Activated CD8-positive, alpha-beta T cell treated with anti-CD3 and anti-CD28 coated beads for 36 hours (primary cell): ENCODE data around the gene PSIP1. TPM values are rescaled to one million over a fixed set of nuclear protein-coding genes. Genes with fewer than 3 reads are reported as not detected.

Experiments used
- ATAC-seq: fragments of 200-7000 bp; cut with Tn5 transposase; one replicate; pipeline ENCODE4 v1.10.0; 2021; ENCODE audit warnings: mild to moderate bottlenecking, moderate library complexity
- CTCF ChIA-PET: fragments of 350-600 bp; sonication (Branson Sonifier 250); formaldehyde crosslinking; loops from one replicate; lab custom pipeline; 2021; ENCODE audit warnings: antibody characterized with exemption; lab: Charles Lee
- POLR2A ChIA-PET: fragments of 350-600 bp; sonication (Branson Sonifier 250); formaldehyde crosslinking; loops from one replicate; lab custom pipeline; 2021; ENCODE audit warnings: antibody characterized with exemption; lab: Charles Lee
- DNase-seq: peaks from one replicate; pipeline ENCODE4 v3.0.0-alpha.2; 2020
- H3K27ac Mint-ChIP-seq: one replicate; pipeline ENCODE4 v1.8.0; 2021; ENCODE audit warnings: mild to moderate bottlenecking, mixed read lengths
- H3K27me3 Mint-ChIP-seq: one replicate; pipeline ENCODE4 v1.8.0; 2021; ENCODE audit warnings: mixed read lengths
- H3K36me3 Mint-ChIP-seq: one replicate; pipeline ENCODE4 v1.8.0; 2021; ENCODE audit warnings: low read depth, mixed read lengths
- H3K4me1 Mint-ChIP-seq: one replicate; pipeline ENCODE4 v1.8.0; 2021; ENCODE audit warnings: low read depth, mixed read lengths
- H3K4me3 Mint-ChIP-seq: one replicate; pipeline ENCODE4 v1.8.0; 2021; ENCODE audit warnings: mild to moderate bottlenecking, moderate library complexity, mixed read lengths
- H3K9me3 Mint-ChIP-seq: one replicate; pipeline ENCODE4 v1.8.0; 2021; ENCODE audit warnings: mixed read lengths
- CTCF ChIP-seq: fragments of 200-600 bp; IDR thresholded peaks from one replicate; pipeline ENCODE4 v1.8.0; 2022; ENCODE audit warnings: antibody characterized with exemption, mild to moderate bottlenecking
- intact Hi-C: fragments of 100-400 bp; cut with micrococcal nuclease; formaldehyde crosslinking; loops from one replicate; pipeline ENCODE4 v1.10.0; 2022
- total RNA-seq, 2 experiments: library from RNA; stranded (reverse); gene quantifications; one replicate each; pipeline ENCODE4 v1.2.3, GENCODE V29; 2021

PSIP1 gene
- total RNA-seq, 2 experiments from 2014 or later, result 123 to 132 TPM

GRCh38 chr9:15485836-15486666 lies 24.7 kb downstream of the PSIP1 start:
- Mint-ChIP-seq H3K4me1 (peaks cover 35% of the 10 kb centered on the region), H3K27me3 (no peaks in the 10 kb centered on the region), H3K27ac (peak overlapping the region; percentile 75), H3K36me3 (peaks cover 40% of the 10 kb centered on the region), H3K9me3 (no peaks in the 10 kb centered on the region), H3K4me3 (no peak overlapping the region)
- peak; percentile 65 for ATAC-seq
- peak; percentile 68 for TF ChIP-seq CTCF
- POLR2A ChIA-PET, result no interaction called here
- CTCF ChIA-PET, result interaction anchor here (1.0 kb wide), 1 partner anchor 9 kb away, joined by 3 read pairs; no protein-coding TSS in a partner anchor
- intact Hi-C loops, result no loop called here
- no peak for DNase-seq

- peaks cover 34% of the 10 kb centered on the region for H3K4me1 Mint-ChIP-seq
- no peak overlapping the region for H3K27ac Mint-ChIP-seq
- DNase-seq (no peak), ATAC-seq (no peak)
- CTCF ChIA-PET, result no interaction called here
- intact Hi-C loops, result no loop called here
- TF ChIP-seq CTCF, result no peak
- H3K36me3 Mint-ChIP-seq, result peaks cover 37% of the 10 kb centered on the region
- no peaks in the 10 kb centered on the region for H3K9me3 Mint-ChIP-seq
- no peak overlapping the region for H3K4me3 Mint-ChIP-seq
- POLR2A ChIA-PET, result interaction anchor here (0.9 to 1.0 kb wide), 2 partner anchors 11 to 111 kb away, joined by 3 to 4 read pairs; no protein-coding TSS in a partner anchor
- H3K27me3 Mint-ChIP-seq, result no peaks in the 10 kb centered on the region
These were observed 26.0 kb downstream of the PSIP1 start for GRCh38 chr9:15484802-15485201.

- Mint-ChIP-seq H3K4me1 (peaks cover 34% of the 10 kb centered on the region), H3K27me3 (no peaks in the 10 kb centered on the region), H3K9me3 (no peaks in the 10 kb centered on the region), H3K27ac (peak overlapping the region; percentile 3), H3K4me3 (no peak overlapping the region), H3K36me3 (peaks cover 38% of the 10 kb centered on the region)
- TF ChIP-seq CTCF, result no peak
- POLR2A ChIA-PET, result interaction anchor here (0.9 to 1.1 kb wide), 2 partner anchors 11 to 29 kb away, joined by 3 to 4 read pairs; partner anchors contain the start of gene PSIP1
- DNase-seq, result no peak
- intact Hi-C loops, result loop anchor here (2.0 kb wide), 1 partner anchor 21 kb away; no protein-coding TSS in a partner anchor
- CTCF ChIA-PET, result interaction anchor here (0.6 to 1.9 kb wide), 3 partner anchors 13 to 271 kb away, joined by 3 to 4 read pairs (median 4); no protein-coding TSS in a partner anchor
- no peak for ATAC-seq
These were observed 28.6 kb downstream of the PSIP1 start for GRCh38 chr9:15482146-15482545.

- H3K4me3 Mint-ChIP-seq, result no peak overlapping the region
- H3K27me3 Mint-ChIP-seq, result no peaks in the 10 kb centered on the region
- ChIA-PET CTCF (no interaction called here), POLR2A (no interaction called here)
- H3K4me1 Mint-ChIP-seq, result peaks cover 27% of the 10 kb centered on the region
- H3K27ac Mint-ChIP-seq, result peak overlapping the region; percentile 51
- H3K9me3 Mint-ChIP-seq, result no peaks in the 10 kb centered on the region
- no peak for TF ChIP-seq CTCF
- no peak for DNase-seq
- intact Hi-C loops, result no loop called here
- ATAC-seq, result no peak
- peaks cover 31% of the 10 kb centered on the region for H3K36me3 Mint-ChIP-seq
These were observed 30.7 kb downstream of the PSIP1 start for GRCh38 chr9:15480028-15480427.
